GM23338 (cell line): ENCODE results near the gene DTD2.

ENCODE experiments used
- CTCF ChIP-seq, 2 experiments: fragments of 200-600 bp in 1 of 2; sonication (generic) in 1 of 2; conservative IDR thresholded peaks; 2 replicates each; pipeline versions ENCODE4 v1.5.1 to v1.6.1; 2016 to 2017; ENCODE audit warnings: antibody characterized with exemption in 2 of 2, low read depth in 2 of 2, mild to moderate bottlenecking in 2 of 2, moderate library complexity in 1 of 2
- EZH2 ChIP-seq: fragments of 200-600 bp; sonication (generic); IDR thresholded peaks from one replicate; pipeline ENCODE4 v1.8.0; 2017; ENCODE audit warnings: antibody characterized with exemption, mild to moderate bottlenecking, low read depth; ENCODE audit not compliant: unreplicated experiment
- EZH2phosphoT487 ChIP-seq: fragments of 200-600 bp; sonication (generic); IDR thresholded peaks from one replicate; pipeline ENCODE4 v1.8.1; 2018; ENCODE audit warnings: antibody characterized with exemption; ENCODE audit not compliant: unreplicated experiment
- POLR2AphosphoS5 ChIP-seq: IDR thresholded peaks from 2 replicates; pipeline ENCODE4 v1.6.1; 2016; ENCODE audit warnings: antibody characterized with exemption, low read depth
- ZNF114 ChIP-seq: fragments of 250-450 bp; sonication (Bioruptor Pico); IDR thresholded peaks from 2 replicates; pipeline ENCODE4 v1.5.0; 2020; ENCODE audit warnings: mild to moderate bottlenecking, moderate library complexity

DNA sequence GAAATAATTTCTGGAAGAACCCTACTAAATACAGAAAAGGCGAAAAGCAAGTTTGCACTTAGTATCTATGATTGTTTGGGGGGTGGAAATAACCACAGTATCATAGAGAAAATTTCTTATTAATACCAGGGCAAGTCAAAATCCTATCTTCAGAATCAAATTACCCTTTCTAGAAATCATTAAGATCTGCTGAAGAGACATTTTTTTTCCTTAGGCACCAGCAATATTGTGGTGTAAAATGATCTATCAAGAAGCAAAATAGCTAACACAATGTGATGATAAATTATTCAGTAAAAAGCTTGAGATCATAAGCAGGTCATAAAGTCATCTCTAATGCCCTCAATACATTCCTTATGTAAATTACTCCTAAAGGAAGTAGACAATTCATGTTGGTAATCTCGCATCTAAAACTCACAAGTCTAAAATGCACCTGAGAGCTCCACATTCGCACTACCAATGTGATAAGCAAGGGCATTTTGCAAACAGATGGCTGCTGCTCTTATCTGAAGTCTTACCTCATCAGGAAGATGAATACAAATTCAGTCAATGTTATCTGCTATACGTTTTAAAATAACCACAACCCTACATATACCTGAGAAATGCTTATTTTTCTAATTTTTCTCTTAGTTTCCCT is 51.6 kb downstream of the DTD2 start:
- TF ChIP-seq EZH2 (no peak), CTCF (conservative IDR thresholded peaks at IDR 0.05; ENCODE audit: low read depth in 2 of 2) (no peak), ZNF114 (CRISPR knock-in tag) (no peak), EZH2phosphoT487 (no peak), POLR2AphosphoS5 (no peak)
